Osteoblast (primary cell): ENCODE measurements around the gene TELO2. TPM values are rescaled to one million over a fixed set of nuclear protein-coding genes. Genes with fewer than 3 reads are reported as not detected.

ENCODE experiments used
- DNase-seq: peaks from one replicate; pipeline ENCODE4 v3.0.0; 2011; ENCODE audit warnings: low spot score, mixed read lengths; ENCODE audit not compliant: insufficient read length; ENCODE audit errors: missing footprints
- H2AFZ ChIP-seq: 2 replicates; pipeline ENCODE4 v1.6.0; 2011; ENCODE audit warnings: mild to moderate bottlenecking, low read length
- H3K27ac ChIP-seq: 2 replicates; pipeline ENCODE4 v1.5.1; 2011; ENCODE audit warnings: mild to moderate bottlenecking, low read depth, low read length, moderate library complexity
- H3K27me3 ChIP-seq: 2 replicates; pipeline ENCODE4 v1.6.0; 2012; ENCODE audit warnings: mild to moderate bottlenecking, control low read depth, inconsistent platforms, low read length, moderate library complexity; ENCODE audit not compliant: insufficient read depth
- H3K36me3 ChIP-seq: 2 replicates; pipeline ENCODE4 v1.5.1; 2011; ENCODE audit warnings: mild to moderate bottlenecking, low read length, control low read depth, moderate library complexity; ENCODE audit not compliant: insufficient read depth
- H3K4me1 ChIP-seq: 2 replicates; pipeline ENCODE4 v1.5.1; 2011; ENCODE audit warnings: mild to moderate bottlenecking, low read length, control low read depth, moderate library complexity; ENCODE audit not compliant: insufficient read depth
- H3K4me2 ChIP-seq: 2 replicates; pipeline ENCODE4 v1.6.0; 2011; ENCODE audit warnings: mild to moderate bottlenecking, low read length; ENCODE audit not compliant: insufficient read depth
- H3K4me3 ChIP-seq: fragments of 200-600 bp; sonication (generic); 3 replicates; pipeline ENCODE4 v1.5.1; 2012; ENCODE audit warnings: mild to moderate bottlenecking, low read length, inconsistent platforms; ENCODE audit not compliant: insufficient read depth
- H3K79me2 ChIP-seq: 2 replicates; pipeline ENCODE4 v1.6.0; 2012; ENCODE audit warnings: mild to moderate bottlenecking, low read length, control low read depth, inconsistent platforms; ENCODE audit not compliant: insufficient read depth
- H3K9me3 ChIP-seq: 2 replicates; pipeline ENCODE4 v1.5.1; 2011; ENCODE audit warnings: low read depth, low read length, control low read depth
- H4K20me1 ChIP-seq: 2 replicates; pipeline ENCODE4 v1.6.0; 2012; ENCODE audit warnings: mild to moderate bottlenecking, low read length, control low read depth; ENCODE audit not compliant: insufficient read depth
- CTCF ChIP-seq: IDR thresholded peaks from 2 replicates; pipeline ENCODE4 v1.5.1; 2011; ENCODE audit warnings: mild to moderate bottlenecking, low read depth, low read length, moderate library complexity; ENCODE audit errors: extremely low read depth
- total RNA-seq: library from RNA; depleted of rRNA; stranded (reverse); fragments of >200 nt; gene quantifications from 2 replicates; pipeline ENCODE4 v1.2.3, GENCODE V29; 2012

The TELO2 gene
- total RNA-seq, 1 donor: 18.1 TPM

GRCh38 chr16:1458336-1458976, 34.7 kb upstream of the TELO2 start:
- H4K20me1 ChIP-seq: peaks cover 2% of the 10 kb centered on the region

GRCh38 chr16:1458977-1459341, 34.2 kb upstream of the TELO2 start:
- TF ChIP-seq CTCF: no peak
- H3K36me3 ChIP-seq: peaks cover 9% of the 10 kb centered on the region
- H3K4me2 ChIP-seq: no peak overlapping the region
- no peak overlapping the region for H3K4me3 ChIP-seq
- no peak for DNase-seq
- H3K27me3 ChIP-seq: no peaks in the 10 kb centered on the region
- peaks cover 2% of the 10 kb centered on the region for H4K20me1 ChIP-seq
- H3K27ac ChIP-seq: no peak overlapping the region
- peaks cover 22% of the 10 kb centered on the region for H3K79me2 ChIP-seq
- no peak overlapping the region for H2AFZ ChIP-seq
- no peaks in the 10 kb centered on the region for H3K9me3 ChIP-seq
- H3K4me1 ChIP-seq: no peaks in the 10 kb centered on the region

More at GRCh38 chr16:1458336-1458976, 34.7 kb upstream of the TELO2 start:
- Histone ChIP-seq H3K79me2 (peaks cover 22% of the 10 kb centered on the region), H3K4me2 (no peak overlapping the region), H3K36me3 (peaks cover 9% of the 10 kb centered on the region), H3K27ac (no peak overlapping the region), H3K4me1 (no peaks in the 10 kb centered on the region), H2AFZ (no peak overlapping the region), H3K27me3 (no peaks in the 10 kb centered on the region), H3K4me3 (no peak overlapping the region), H3K9me3 (no peaks in the 10 kb centered on the region)
- no peak for TF ChIP-seq CTCF
- DNase-seq: no peak

- no peak overlapping the region for H3K27ac ChIP-seq
- peaks cover 2% of the 10 kb centered on the region for H4K20me1 ChIP-seq
- H3K4me2 ChIP-seq: no peak overlapping the region
- no peak overlapping the region for H2AFZ ChIP-seq
- H3K9me3 ChIP-seq: no peaks in the 10 kb centered on the region
- H3K4me3 ChIP-seq: no peak overlapping the region
- no peak for TF ChIP-seq CTCF
- H3K36me3 ChIP-seq: peaks cover 5% of the 10 kb centered on the region
- H3K27me3 ChIP-seq: no peaks in the 10 kb centered on the region
- peaks cover 32% of the 10 kb centered on the region for H3K79me2 ChIP-seq
- H3K4me1 ChIP-seq: no peaks in the 10 kb centered on the region
- no peak for DNase-seq
Measured at GRCh38 chr16:1459967-1460366, 33.2 kb upstream of the TELO2 start.

- TF ChIP-seq CTCF: no peak
- Histone ChIP-seq H2AFZ (no peak overlapping the region), H3K9me3 (no peaks in the 10 kb centered on the region), H3K36me3 (peaks cover 2% of the 10 kb centered on the region), H4K20me1 (peaks cover 2% of the 10 kb centered on the region), H3K27me3 (no peaks in the 10 kb centered on the region), H3K27ac (no peak overlapping the region), H3K79me2 (peaks cover 39% of the 10 kb centered on the region), H3K4me3 (no peak overlapping the region), H3K4me1 (no peaks in the 10 kb centered on the region), H3K4me2 (no peak overlapping the region)
- DNase-seq: no peak
Measured at GRCh38 chr16:1460602-1461138, 32.5 kb upstream of the TELO2 start.
